NCI-H2107 treated with DMSO at 0.1 percent for 48 hours (cell line): ENCODE data around the gene HHAT.

Experiments used
- DNase-seq: peaks from one replicate; lab custom pipeline; 2025; ENCODE audit not compliant: unreplicated experiment; lab: John Stamatoyannopoulos, UW

HHAT gene

DNA sequence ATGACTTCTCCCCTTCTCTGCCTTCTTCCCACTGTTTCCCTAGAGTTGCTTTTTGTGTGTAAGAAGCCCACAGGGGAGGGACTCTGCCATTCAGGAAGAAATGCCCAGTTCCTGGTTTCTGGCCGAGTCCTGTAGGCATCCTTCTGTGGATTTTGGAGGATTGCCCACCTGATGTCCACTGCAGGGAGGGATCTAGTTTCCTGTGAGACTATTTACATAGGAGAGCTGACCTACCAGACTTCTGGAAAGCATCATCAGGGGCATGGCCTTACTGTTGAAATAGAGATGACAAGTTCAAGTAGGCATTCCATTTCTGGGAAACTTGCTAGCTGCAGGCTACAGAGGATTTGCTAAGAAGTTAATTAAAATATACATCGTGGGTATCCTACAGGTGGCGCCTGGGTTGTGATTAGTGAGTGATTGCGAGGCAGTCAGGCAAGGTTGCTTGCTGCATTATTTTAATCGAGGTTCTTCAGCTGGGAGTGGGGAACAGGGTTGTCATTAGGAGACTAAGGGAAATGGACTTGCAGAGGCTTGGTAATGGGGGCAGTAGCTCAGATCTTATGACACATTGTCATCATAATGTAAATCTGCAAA lies 148.7 kb downstream of the HHAT start:
- no peak for DNase-seq

- DNase-seq = no peak
Measured at GRCh38 chr1:210478820-210479219, 150.1 kb downstream of the HHAT start.

DNA sequence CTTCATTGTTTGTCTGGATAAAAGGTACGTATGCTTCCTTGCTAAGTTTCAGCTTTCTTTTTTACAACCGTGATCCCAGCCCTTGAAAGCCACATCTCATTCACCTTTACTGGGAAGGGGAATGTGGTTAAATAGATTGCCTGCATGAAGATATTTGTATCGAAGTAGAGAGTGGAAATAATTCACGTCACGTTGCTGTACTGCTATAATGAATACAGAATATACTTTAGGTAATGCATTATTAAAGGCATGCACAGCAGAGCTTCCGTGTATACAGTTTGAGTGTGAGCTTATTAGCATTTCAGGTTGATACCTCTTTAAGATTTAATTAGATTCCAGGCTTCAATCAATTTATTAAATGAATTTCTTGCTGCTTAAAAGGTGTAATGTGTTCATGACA lies 153.8 kb downstream of the HHAT start:
- DNase-seq = no peak

- DNase-seq = no peak
Measured at GRCh38 chr1:210482945-210483617, 154.4 kb downstream of the HHAT start.

- no peak for DNase-seq
Measured at GRCh38 chr1:210483821-210484220, 155.1 kb downstream of the HHAT start.

DNA sequence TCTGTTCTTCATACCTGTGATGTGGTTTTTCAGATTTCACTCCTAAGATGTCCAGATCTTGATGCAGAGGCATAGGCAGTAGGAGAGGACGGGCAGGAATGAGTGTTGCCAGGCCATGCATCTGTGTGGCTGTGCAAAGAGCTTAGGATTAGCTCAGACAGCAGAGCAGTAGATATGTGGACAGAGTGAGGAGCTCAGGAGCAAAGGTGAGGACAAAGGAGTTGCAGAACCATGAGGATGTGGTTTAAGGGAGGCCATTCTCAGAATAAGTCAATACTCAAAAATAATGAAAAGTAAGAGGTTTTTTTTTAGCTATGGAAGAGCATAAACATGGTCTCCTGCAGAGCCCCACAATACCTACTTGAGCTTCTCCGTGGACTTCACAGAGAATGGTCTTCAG lies 158.3 kb downstream of the HHAT start:
- no peak for DNase-seq

- DNase-seq = no peak
Measured at GRCh38 chr1:210489491-210489890, 160.8 kb downstream of the HHAT start.

DNA sequence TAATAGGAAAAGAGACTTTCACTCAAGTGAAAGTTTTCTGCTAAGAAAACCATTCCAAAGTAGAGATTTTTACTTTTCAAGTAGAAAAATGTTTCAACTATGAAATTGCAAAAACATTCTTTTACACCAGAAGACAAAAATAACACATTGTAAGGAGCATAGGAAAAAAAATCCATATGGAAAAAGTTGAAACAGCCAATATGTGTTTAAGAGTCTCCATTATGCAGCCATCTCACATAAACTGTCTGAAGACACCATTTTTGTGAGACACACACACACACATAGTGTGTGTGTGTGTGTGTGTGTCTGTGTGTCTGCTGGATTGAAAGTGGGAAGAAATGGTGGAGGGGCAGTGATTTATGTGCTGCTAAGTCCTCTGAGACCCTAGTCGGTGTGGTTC lies 162.1 kb downstream of the HHAT start:
- no peak for DNase-seq

GRCh38 chr1:210496063-210496462 lies 167.4 kb downstream of the HHAT start:
- no peak for DNase-seq

DNA sequence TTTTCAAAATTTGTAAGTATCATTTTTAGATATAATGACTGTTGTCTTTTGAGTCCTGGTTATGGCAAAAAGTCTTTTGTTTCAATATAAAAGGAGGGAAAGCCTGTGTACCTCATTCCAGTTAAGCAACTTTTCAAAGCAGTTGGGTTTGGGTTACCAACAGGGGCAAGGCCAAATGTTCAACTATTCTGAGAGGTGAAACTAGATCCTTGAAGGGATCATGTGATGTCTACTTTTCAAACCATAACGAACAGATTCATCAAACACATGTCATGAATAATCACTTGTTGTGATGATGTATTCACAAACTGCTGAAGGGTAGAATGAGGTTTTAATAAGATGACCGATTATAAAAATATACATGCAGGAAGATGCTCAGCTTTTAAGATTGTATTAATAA lies 171.3 kb downstream of the HHAT start:
- DNase-seq = peak; percentile 33

GRCh38 chr1:210500831-210501230 lies 172.1 kb downstream of the HHAT start:
- no peak for DNase-seq

- DNase-seq = no peak
Measured at GRCh38 chr1:210504286-210504685, 175.6 kb downstream of the HHAT start.

DNA sequence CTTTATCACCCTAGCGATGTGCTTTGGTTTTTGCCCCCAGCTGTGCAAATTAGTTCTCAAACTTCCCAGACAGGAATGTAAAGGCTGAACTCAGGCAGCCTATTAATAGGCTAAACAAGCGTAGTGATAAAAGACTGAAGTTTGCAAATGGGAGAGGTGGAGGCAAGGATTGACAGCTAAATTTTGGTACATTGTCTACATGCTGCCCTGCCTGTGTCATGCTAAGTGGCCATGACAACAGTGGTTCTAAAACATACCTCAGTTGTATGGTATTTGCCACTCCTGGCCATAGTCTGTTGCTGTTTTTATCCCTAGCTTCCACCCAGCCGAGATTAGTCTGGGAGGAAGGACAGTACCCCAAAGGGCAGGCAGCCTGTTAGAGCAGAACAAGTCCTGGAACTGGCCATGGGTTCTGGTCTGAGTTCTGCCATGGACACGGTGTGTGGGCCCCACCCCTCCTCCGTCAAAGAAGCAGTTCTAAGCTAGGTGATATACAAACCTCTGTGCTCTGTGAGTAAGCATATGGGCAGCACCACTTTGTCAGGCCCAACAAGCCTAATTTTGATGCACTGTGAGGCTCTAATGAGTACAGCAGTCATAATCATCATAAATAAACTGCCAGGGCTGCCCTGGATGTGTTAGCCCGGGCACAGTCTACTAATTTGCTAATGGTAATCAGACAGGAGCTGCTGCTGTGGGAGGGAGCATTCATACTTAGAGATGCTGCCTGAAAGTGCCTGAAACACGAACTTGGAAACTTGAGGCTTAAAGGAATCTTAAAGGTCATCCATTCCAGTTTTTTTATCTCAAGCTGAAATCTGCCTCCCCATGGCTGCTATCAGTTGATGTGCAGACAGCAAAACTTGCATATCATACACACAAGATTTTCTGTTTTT lies 177.1 kb downstream of the HHAT start:
- DNase-seq = no peak

DNA sequence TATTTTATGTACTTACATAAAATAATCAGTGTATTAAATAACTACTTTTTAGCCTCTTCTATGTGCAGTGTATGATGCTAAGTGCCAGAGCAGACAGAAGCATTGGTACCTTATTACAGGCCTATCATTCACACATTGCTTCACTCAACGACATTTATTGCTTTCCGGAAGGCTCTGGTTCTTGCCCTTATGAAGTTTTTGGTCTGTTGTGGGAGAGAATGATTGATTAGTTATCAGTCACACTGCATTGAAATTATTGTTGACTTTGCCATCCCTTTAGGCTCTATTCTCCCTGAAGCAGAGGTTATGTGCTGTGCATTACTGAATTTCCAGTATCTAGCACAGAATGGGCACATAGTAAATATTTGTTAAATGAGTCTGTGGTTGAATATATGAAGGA lies 178.0 kb downstream of the HHAT start:
- DNase-seq = no peak

DNA sequence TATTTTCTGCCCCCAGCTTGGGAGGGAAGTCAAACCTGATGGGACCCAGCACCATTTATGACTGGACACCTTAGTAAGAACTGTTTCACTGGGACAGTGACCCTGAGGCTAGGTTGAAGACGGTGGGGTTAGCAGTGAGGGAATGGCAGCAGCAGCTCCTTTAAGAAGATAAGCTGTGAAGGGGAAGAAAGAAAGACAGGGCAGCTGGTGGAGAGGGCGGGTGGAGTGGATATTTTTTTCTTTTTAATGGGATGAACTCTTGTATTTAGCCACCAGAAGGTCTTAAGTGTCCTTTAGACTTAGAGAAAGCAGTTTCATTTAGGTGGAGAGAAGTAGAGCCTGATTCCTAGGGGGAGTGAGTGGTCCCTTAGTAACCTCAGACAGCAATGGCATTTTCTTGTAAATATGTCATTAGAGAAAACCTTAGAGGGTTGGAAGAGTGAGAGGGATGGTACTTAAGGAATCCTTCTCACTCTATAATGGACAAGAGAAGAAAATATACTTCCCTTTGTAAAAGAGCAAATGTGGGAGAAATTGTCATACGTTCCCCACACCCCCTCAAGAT lies 187.5 kb downstream of the HHAT start:
- no peak for DNase-seq

- no peak for DNase-seq
Measured at GRCh38 chr1:210516697-210517459, 188.2 kb downstream of the HHAT start.

GRCh38 chr1:210523830-210524229 lies 195.1 kb downstream of the HHAT start:
- DNase-seq = no peak

DNA sequence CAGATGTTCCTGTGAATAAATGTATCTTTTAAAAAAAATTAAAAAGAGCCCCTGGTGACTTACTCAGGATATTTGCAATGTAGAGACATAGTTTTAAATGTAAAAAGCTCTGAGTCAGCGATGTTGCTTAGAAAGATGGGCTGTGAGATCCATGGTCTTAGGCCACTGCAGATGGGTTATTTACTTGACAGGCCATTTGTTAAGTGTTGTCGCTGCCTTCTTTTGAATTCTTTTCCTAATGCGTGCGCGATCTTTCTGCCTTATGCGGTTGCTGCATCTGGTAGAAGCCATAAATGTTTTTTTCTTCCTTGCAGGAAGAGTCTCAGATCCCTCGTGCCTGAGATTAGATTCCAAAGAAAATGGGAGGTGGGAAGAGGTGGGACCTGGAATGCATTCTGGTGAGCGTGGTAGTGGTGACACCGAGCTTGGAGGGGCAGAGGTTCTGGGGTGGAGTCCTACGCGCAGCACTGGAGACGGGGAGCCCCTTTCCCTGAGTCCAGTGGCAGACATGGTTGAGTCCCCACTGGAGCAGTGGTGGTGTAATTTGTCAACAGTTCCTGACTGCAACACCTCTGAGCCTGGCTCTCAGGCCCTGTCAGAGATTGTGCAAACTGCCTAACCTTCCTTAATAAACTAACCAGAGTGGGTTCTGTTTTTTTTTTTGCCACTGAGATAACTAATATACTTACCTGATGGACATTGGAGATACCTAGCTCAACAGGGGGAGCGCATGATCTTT lies 197.2 kb downstream of the HHAT start:
- DNase-seq = no peak

GRCh38 chr1:210527091-210527490 lies 198.4 kb downstream of the HHAT start:
- peak; percentile 32 for DNase-seq

DNA sequence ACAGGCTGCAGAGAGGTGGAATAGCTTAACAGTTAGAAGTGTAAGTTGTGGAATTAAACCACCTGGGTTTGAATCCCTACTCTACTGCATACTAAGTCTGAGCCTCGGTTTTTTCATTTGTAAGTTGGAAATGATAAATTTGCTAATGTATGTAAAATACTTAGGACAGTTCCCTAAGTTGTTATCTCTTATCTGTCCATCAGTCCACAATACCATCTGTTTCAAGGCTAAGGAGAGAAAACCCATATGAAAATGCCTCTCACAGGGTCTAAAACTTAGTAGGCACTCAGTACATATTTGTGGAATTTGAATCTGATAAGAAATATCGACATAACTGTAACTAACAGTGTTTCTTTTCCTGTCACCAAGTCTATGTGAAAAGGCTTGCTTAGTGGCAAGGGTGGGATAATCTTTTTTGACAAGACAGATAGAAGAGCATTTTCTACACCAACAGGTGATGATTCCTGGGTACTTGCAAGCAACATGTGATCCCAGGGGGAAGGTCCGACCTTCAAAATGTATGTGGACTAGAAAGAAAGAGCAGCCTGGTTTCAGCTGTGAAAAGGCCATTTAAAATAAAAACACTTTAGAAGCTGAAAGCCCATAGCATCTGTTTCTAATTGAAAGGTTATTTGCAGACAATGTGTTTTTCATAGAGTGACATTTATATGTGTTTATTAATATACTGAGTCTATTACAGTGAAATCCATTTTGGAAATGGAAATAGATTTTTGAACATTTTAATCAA lies 202.9 kb downstream of the HHAT start:
- DNase-seq = no peak
